GM11168 (cell line): Measurements from ENCODE around the gene TMEM106A.
"Not testable (repeated sequence)": the region's sequence is repeated elsewhere in the genome, so short reads cannot be mapped to it uniquely, and the experiment has no call there.

Source experiments
- in situ Hi-C: fragments of 300-500 bp; cut with MboI; formaldehyde crosslinking; loops from one replicate; pipeline ENCODE4 v1.12.0; 2022; ENCODE audit warnings: low sequenced_read_pairs; ENCODE audit not compliant: unreplicated experiment

Gene TMEM106A

GRCh38 chr17:43211480-43212402 lies at the start of gene TMEM106A:
TMEM106A (plus strand) TSS chr17:43211875; CDS start chr17:43213042, 1,167 bp downstream.
- in situ Hi-C loops = no loop called here

GRCh38 chr17:43165971-43166370 lies 45.7 kb upstream of the TMEM106A start:
- in situ Hi-C loops = not testable (repeated sequence)

- in situ Hi-C loops = no loop called here
Observed at GRCh38 chr17:43169561-43170139, 42.0 kb upstream of the TMEM106A start.

GRCh38 chr17:43170140-43170765 lies 41.4 kb upstream of the TMEM106A start:
- in situ Hi-C loops = no loop called here

GRCh38 chr17:43170766-43171585 lies 40.7 kb upstream of the TMEM106A start, which contains the start of gene NBR1:
NBR1 (plus strand) TSS chr17:43171214; CDS start chr17:43175800, 4,586 bp downstream.
- in situ Hi-C loops = no loop called here

- in situ Hi-C loops = no loop called here
Observed at GRCh38 chr17:43171586-43172487, 39.8 kb upstream of the TMEM106A start.

- in situ Hi-C loops = no loop called here
Observed at GRCh38 chr17:43175213-43176118, 36.2 kb upstream of the TMEM106A start.

GRCh38 chr17:43176119-43176570 lies 35.5 kb upstream of the TMEM106A start:
- in situ Hi-C loops = no loop called here

- in situ Hi-C loops = no loop called here
Observed at GRCh38 chr17:43183921-43184320, 27.8 kb upstream of the TMEM106A start.

- in situ Hi-C loops = not testable (repeated sequence)
Observed at GRCh38 chr17:43186656-43187055, 25.0 kb upstream of the TMEM106A start.

- in situ Hi-C loops = no loop called here
Observed at GRCh38 chr17:43193251-43193650, 18.4 kb upstream of the TMEM106A start.

GRCh38 chr17:43199633-43200032 lies 12.0 kb upstream of the TMEM106A start:
- in situ Hi-C loops = no loop called here

GRCh38 chr17:43200127-43200526 lies 11.5 kb upstream of the TMEM106A start:
- in situ Hi-C loops = no loop called here

GRCh38 chr17:43203013-43203412 lies 8.7 kb upstream of the TMEM106A start:
- in situ Hi-C loops = not testable (repeated sequence)

GRCh38 chr17:43210576-43210975 lies 1.1 kb upstream of the TMEM106A start:
- in situ Hi-C loops = no loop called here

- in situ Hi-C loops = no loop called here
Observed at GRCh38 chr17:43211123-43211479, 574 bp upstream of the TMEM106A start.

GRCh38 chr17:43212641-43213490 lies 1.2 kb downstream of the TMEM106A start:
- in situ Hi-C loops = no loop called here
